ENCODE data around the gene RAB36.
"Not testable (repeated sequence)": the region's sequence is repeated elsewhere in the genome, so short reads cannot be mapped to it uniquely, and the experiment has no call there.

The RAB36 gene

GRCh38 chr22:23130697-23131096 is 14.6 kb upstream of the RAB36 start:
- Histone ChIP-seq H3K4me3 (ENCODE audit: low read depth, low read length) (no peak overlapping the region), H3K4me1 (ENCODE audit: control insufficient read depth, insufficient read depth, low read length) (peaks cover 5% of the 10 kb centered on the region), H3K9me3 (ENCODE audit: control insufficient read depth, insufficient read depth, low read depth, low read length) (no peaks in the 10 kb centered on the region), H3K36me3 (ENCODE audit: control insufficient read depth, insufficient read depth, low read length) (no peaks in the 10 kb centered on the region), H3K9ac (ENCODE audit: low read length) (no peak overlapping the region), H3K27me3 (ENCODE audit: control insufficient read depth, insufficient read depth, low read length) (no peaks in the 10 kb centered on the region; the same call in 1 of the 2 replicates), H3K27ac (ENCODE audit: low read depth, low read length) (no peak overlapping the region)

GRCh38 chr22:23131931-23132330 is 13.3 kb upstream of the RAB36 start:
- H3K4me1 ChIP-seq (ENCODE audit: control insufficient read depth, insufficient read depth, low read length), result peaks cover 6% of the 10 kb centered on the region
- no peaks in the 10 kb centered on the region; the same call in 1 of the 2 replicates for H3K27me3 ChIP-seq (ENCODE audit: control insufficient read depth, insufficient read depth, low read length)
- H3K4me3 ChIP-seq (ENCODE audit: low read depth, low read length), result no peak overlapping the region
- H3K36me3 ChIP-seq (ENCODE audit: control insufficient read depth, insufficient read depth, low read length), result no peaks in the 10 kb centered on the region
- H3K9me3 ChIP-seq (ENCODE audit: control insufficient read depth, insufficient read depth, low read depth, low read length), result no peaks in the 10 kb centered on the region
- no peak overlapping the region for H3K9ac ChIP-seq (ENCODE audit: low read length)
- H3K27ac ChIP-seq (ENCODE audit: low read depth, low read length), result no peak overlapping the region

DNA sequence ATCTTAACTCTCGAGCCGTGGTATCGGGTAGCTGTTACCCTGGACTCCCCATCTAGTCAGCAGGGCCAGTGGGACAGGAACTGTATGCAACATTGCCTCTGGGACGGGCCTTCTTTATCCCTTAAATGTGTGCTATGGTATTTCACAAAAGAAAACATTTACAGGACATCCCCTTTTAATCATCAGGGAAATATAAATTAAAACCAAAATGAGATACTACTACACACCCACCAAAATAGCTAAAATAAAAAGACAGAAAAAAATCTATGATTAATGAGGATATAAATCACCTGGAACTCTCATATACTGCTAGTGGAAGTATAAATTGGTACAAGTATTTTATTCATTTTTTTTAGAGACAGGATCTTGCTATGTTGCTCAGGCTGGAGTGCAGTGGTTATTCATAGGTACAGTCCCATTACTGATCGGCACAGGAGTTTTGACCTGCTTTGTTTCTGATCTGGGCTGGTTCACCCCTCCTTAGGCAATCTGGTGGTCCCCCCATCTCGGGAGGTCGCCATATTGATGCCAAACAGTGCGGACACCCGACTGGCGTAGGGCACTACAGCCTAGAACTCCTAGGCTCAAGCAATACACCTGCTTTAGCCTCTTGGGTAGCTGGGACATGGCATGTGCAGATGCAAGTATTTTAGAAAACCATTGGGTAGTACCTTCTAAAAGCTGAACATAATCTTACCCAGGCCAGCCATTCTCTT is 12.7 kb upstream of the RAB36 start:
- H3K4me1 ChIP-seq (ENCODE audit: control insufficient read depth, insufficient read depth, low read length), result peaks cover 9% of the 10 kb centered on the region
- H3K27ac ChIP-seq (ENCODE audit: low read depth, low read length), result no peak overlapping the region
- H3K4me3 ChIP-seq (ENCODE audit: low read depth, low read length), result no peak overlapping the region
- no peaks in the 10 kb centered on the region for H3K9me3 ChIP-seq (ENCODE audit: control insufficient read depth, insufficient read depth, low read depth, low read length)
- H3K9ac ChIP-seq (ENCODE audit: low read length), result no peak overlapping the region
- H3K27me3 ChIP-seq (ENCODE audit: control insufficient read depth, insufficient read depth, low read length), result no peaks in the 10 kb centered on the region
- H3K36me3 ChIP-seq (ENCODE audit: control insufficient read depth, insufficient read depth, low read length), result no peaks in the 10 kb centered on the region

GRCh38 chr22:23133922-23134321 is 11.4 kb upstream of the RAB36 start:
- Histone ChIP-seq H3K27ac (ENCODE audit: low read depth, low read length) (no peak overlapping the region), H3K9ac (ENCODE audit: low read length) (no peak overlapping the region), H3K9me3 (ENCODE audit: control insufficient read depth, insufficient read depth, low read depth, low read length) (no peaks in the 10 kb centered on the region), H3K4me1 (ENCODE audit: control insufficient read depth, insufficient read depth, low read length) (peaks cover 6% of the 10 kb centered on the region; the same call in 1 of the 2 replicates), H3K27me3 (ENCODE audit: control insufficient read depth, insufficient read depth, low read length) (no peaks in the 10 kb centered on the region), H3K36me3 (ENCODE audit: control insufficient read depth, insufficient read depth, low read length) (no peaks in the 10 kb centered on the region), H3K4me3 (ENCODE audit: low read depth, low read length) (no peak overlapping the region)

GRCh38 chr22:23136991-23137390 is 8.3 kb upstream of the RAB36 start:
- not testable (repeated sequence) for H3K27me3 ChIP-seq (ENCODE audit: control insufficient read depth, insufficient read depth, low read length); H3K9ac ChIP-seq (ENCODE audit: low read length); H3K9me3 ChIP-seq (ENCODE audit: control insufficient read depth, insufficient read depth, low read depth, low read length); H3K27ac ChIP-seq (ENCODE audit: low read depth, low read length); H3K36me3 ChIP-seq (ENCODE audit: control insufficient read depth, insufficient read depth, low read length); H3K4me3 ChIP-seq (ENCODE audit: low read depth, low read length)
- peaks cover 11% of the 10 kb centered on the region for H3K4me1 ChIP-seq (ENCODE audit: control insufficient read depth, insufficient read depth, low read length)

DNA sequence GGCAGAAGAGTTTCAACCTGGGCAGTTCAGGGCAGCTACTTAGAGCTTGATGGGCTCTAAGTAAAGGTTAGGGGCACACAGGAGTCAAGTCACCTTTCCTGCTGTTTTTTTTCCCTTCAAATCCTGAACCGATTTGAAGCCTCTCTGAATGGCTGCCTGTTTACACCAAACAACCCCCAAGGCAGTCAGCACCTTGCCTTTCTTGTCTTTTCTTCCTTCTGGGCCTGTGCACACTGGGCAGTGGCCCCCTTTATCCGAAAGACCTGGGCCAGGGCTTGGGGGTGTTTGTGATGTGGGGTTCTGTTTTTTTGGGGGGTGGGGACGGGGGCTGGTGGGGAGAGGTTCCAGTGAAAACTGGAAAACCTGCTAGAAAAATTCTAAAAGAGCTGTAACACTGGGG is 7.8 kb upstream of the RAB36 start:
- Histone ChIP-seq H3K9me3 (ENCODE audit: control insufficient read depth, insufficient read depth, low read depth, low read length) (no peaks in the 10 kb centered on the region), H3K27me3 (ENCODE audit: control insufficient read depth, insufficient read depth, low read length) (no peaks in the 10 kb centered on the region), H3K4me1 (ENCODE audit: control insufficient read depth, insufficient read depth, low read length) (peaks cover 11% of the 10 kb centered on the region), H3K36me3 (ENCODE audit: control insufficient read depth, insufficient read depth, low read length) (no peaks in the 10 kb centered on the region), H3K27ac (ENCODE audit: low read depth, low read length) (no peak overlapping the region), H3K9ac (ENCODE audit: low read length) (no peak overlapping the region), H3K4me3 (ENCODE audit: low read depth, low read length) (no peak overlapping the region)

- Histone ChIP-seq H3K9me3 (ENCODE audit: control insufficient read depth, insufficient read depth, low read depth, low read length) (no peaks in the 10 kb centered on the region), H3K4me1 (ENCODE audit: control insufficient read depth, insufficient read depth, low read length) (peaks cover 11% of the 10 kb centered on the region), H3K4me3 (ENCODE audit: low read depth, low read length) (no peak overlapping the region), H3K9ac (ENCODE audit: low read length) (no peak overlapping the region), H3K27ac (ENCODE audit: low read depth, low read length) (no peak overlapping the region), H3K27me3 (ENCODE audit: control insufficient read depth, insufficient read depth, low read length) (no peaks in the 10 kb centered on the region), H3K36me3 (ENCODE audit: control insufficient read depth, insufficient read depth, low read length) (no peaks in the 10 kb centered on the region)
Measured at GRCh38 chr22:23137905-23138561, 7.2 kb upstream of the RAB36 start.

- Histone ChIP-seq H3K27ac (ENCODE audit: low read depth, low read length) (no peak overlapping the region), H3K4me1 (ENCODE audit: control insufficient read depth, insufficient read depth, low read length) (peaks cover 15% of the 10 kb centered on the region), H3K9me3 (ENCODE audit: control insufficient read depth, insufficient read depth, low read depth, low read length) (no peaks in the 10 kb centered on the region), H3K9ac (ENCODE audit: low read length) (no peak overlapping the region), H3K36me3 (ENCODE audit: control insufficient read depth, insufficient read depth, low read length) (no peaks in the 10 kb centered on the region), H3K4me3 (ENCODE audit: low read depth, low read length) (no peak overlapping the region), H3K27me3 (ENCODE audit: control insufficient read depth, insufficient read depth, low read length) (no peaks in the 10 kb centered on the region)
Measured at GRCh38 chr22:23138584-23139435, 6.5 kb upstream of the RAB36 start.

- Histone ChIP-seq H3K4me1 (ENCODE audit: control insufficient read depth, insufficient read depth, low read length) (peaks cover 19% of the 10 kb centered on the region), H3K27ac (ENCODE audit: low read depth, low read length) (no peak overlapping the region), H3K9ac (ENCODE audit: low read length) (no peak overlapping the region)
Measured at GRCh38 chr22:23140385-23140784, 4.9 kb upstream of the RAB36 start.

GRCh38 chr22:23142546-23143105 is 2.7 kb upstream of the RAB36 start:
- Histone ChIP-seq H3K36me3 (ENCODE audit: control insufficient read depth, insufficient read depth, low read length) (no peaks in the 10 kb centered on the region), H3K9ac (ENCODE audit: low read length) (no peak overlapping the region), H3K27me3 (ENCODE audit: control insufficient read depth, insufficient read depth, low read length) (peaks cover 4% of the 10 kb centered on the region; the same call in 1 of the 2 replicates), H3K4me1 (ENCODE audit: control insufficient read depth, insufficient read depth, low read length) (peaks cover 20% of the 10 kb centered on the region), H3K9me3 (ENCODE audit: control insufficient read depth, insufficient read depth, low read depth, low read length) (no peaks in the 10 kb centered on the region), H3K27ac (ENCODE audit: low read depth, low read length) (no peak overlapping the region), H3K4me3 (ENCODE audit: low read depth, low read length) (no peak overlapping the region)

More at GRCh38 chr22:23140385-23140784, 4.9 kb upstream of the RAB36 start:
- no peaks in the 10 kb centered on the region for H3K9me3 ChIP-seq (ENCODE audit: control insufficient read depth, insufficient read depth, low read depth, low read length)
- H3K27me3 ChIP-seq (ENCODE audit: control insufficient read depth, insufficient read depth, low read length), result no peaks in the 10 kb centered on the region
- H3K36me3 ChIP-seq (ENCODE audit: control insufficient read depth, insufficient read depth, low read length), result no peaks in the 10 kb centered on the region
- H3K4me3 ChIP-seq (ENCODE audit: low read depth, low read length), result no peak overlapping the region
